GM12878 (cell line): ENCODE measurements around the gene TRIM9. TPM values are rescaled to one million over a fixed set of nuclear protein-coding genes. Genes with fewer than 3 reads are reported as not detected.
A peak's percentile ranks its signal among the peaks of the same experiment; 100 is the strongest.

Experiments
- ATAC-seq: fragments of 200-7000 bp; cut with Tn5 transposase; 3 replicates; pipeline ENCODE4 v1.9.1; 2020; ENCODE audit warnings: mild to moderate bottlenecking, moderate library complexity
- BruUV-seq: library from RNA; stranded (reverse); fragments of 400-500 nt; replicated peaks from 2 replicates; lab custom pipeline; 2021; lab: Mats Ljungman, UMichigan
- CTCF ChIA-PET: fragments of 300-600 bp; sonication (Branson Sonifier 250); formaldehyde crosslinking; extraction: SDS; loops from one replicate; lab custom pipeline; 2021; ENCODE audit warnings: inconsistent platforms; lab: Yijun Ruan, JAX
- POLR2A ChIA-PET: fragments of 350-600 bp; formaldehyde crosslinking; extraction: SDS; loops from one replicate; lab custom pipeline; 2021; ENCODE audit warnings: inconsistent platforms; lab: Charles Lee
- RAD21 ChIA-PET: fragments of 300-600 bp; sonication (Branson Sonifier 250); formaldehyde crosslinking; loops from one replicate; lab custom pipeline; 2023; ENCODE audit warnings: antibody characterized with exemption; ENCODE audit not compliant: unreplicated experiment; lab: Charles Lee
- SMC1A ChIA-PET: fragments of 300-600 bp; sonication (Branson Sonifier 250); formaldehyde crosslinking; loops from one replicate; lab custom pipeline; 2023; ENCODE audit not compliant: unreplicated experiment, uncharacterized antibody; lab: Charles Lee
- DNase-seq: peaks from one replicate; pipeline ENCODE4 v3.0.0-alpha.2; 2011; ENCODE audit warnings: low read depth, low spot score
- FAIRE-seq: peaks from 3 replicates; lab custom pipeline; 2011; peaks lifted over from hg19 to GRCh38; lab: Jason Lieb, UNC
- H2AFZ ChIP-seq: 2 replicates; pipeline ENCODE4 v1.6.0; 2011; ENCODE audit warnings: low read depth, low read length, control low read depth; ENCODE audit not compliant: control insufficient read depth
- H3K27ac ChIP-seq: 2 replicates; pipeline ENCODE4 v1.5.1; 2011; ENCODE audit warnings: control low read depth; ENCODE audit not compliant: control insufficient read depth, insufficient read depth
- H3K27me3 ChIP-seq, 2 experiments: replicated peaks in 1 of 2; 2 replicates each; pipeline versions ENCODE4 v1.6.0 to v1.6.1; 2011; ENCODE audit warnings: low read length in 1 of 2; ENCODE audit not compliant: control insufficient read depth in 2 of 2, insufficient read depth in 2 of 2
- H3K36me3 ChIP-seq, 2 experiments: 2 replicates each; pipeline ENCODE4 v1.5.1; 2011; ENCODE audit warnings: low read length in 1 of 2; ENCODE audit not compliant: control insufficient read depth in 2 of 2, insufficient read depth in 2 of 2
- H3K4me1 ChIP-seq: 2 replicates; pipeline ENCODE4 v1.6.1; 2011; ENCODE audit warnings: mild to moderate bottlenecking, low read length, moderate library complexity, mixed read lengths; ENCODE audit not compliant: control insufficient read depth, insufficient read depth
- H3K4me2 ChIP-seq: 2 replicates; pipeline ENCODE4 v1.6.0; 2011; ENCODE audit warnings: control low read depth; ENCODE audit not compliant: control insufficient read depth, insufficient read depth
- H3K4me3 ChIP-seq: fragments of 200-600 bp; sonication (generic); 2 replicates; pipeline ENCODE4 v1.5.1; 2016
- H3K79me2 ChIP-seq: 2 replicates; pipeline ENCODE4 v1.6.0; 2011; ENCODE audit warnings: low read length; ENCODE audit not compliant: control insufficient read depth, insufficient read depth
- H3K9ac ChIP-seq: 2 replicates; pipeline ENCODE4 v1.8.0; 2011; ENCODE audit warnings: low read length, control low read depth, mixed read lengths; ENCODE audit not compliant: control insufficient read depth, insufficient read depth
- H3K9me3 ChIP-seq: replicated peaks from 3 replicates; pipeline ENCODE4 v1.5.1; 2011; ENCODE audit warnings: mild to moderate bottlenecking, low read length; ENCODE audit not compliant: control insufficient read depth, insufficient read depth
- H4K20me1 ChIP-seq: 2 replicates; pipeline ENCODE4 v1.6.0; 2011; ENCODE audit not compliant: control insufficient read depth, insufficient read depth
- BMI1 ChIP-seq: fragments of 450-650 bp; IDR thresholded peaks from 2 replicates; pipeline ENCODE4 v1.6.1; 2016; ENCODE audit warnings: mild to moderate bottlenecking, moderate library complexity, borderline replicate concordance
- CREM ChIP-seq: IDR thresholded peaks from 2 replicates; pipeline ENCODE4 v1.6.1; 2014; ENCODE audit warnings: antibody characterized with exemption, low read depth
- GATAD2B ChIP-seq: fragments of 450-650 bp; conservative IDR thresholded peaks from 2 replicates; pipeline ENCODE4 v1.6.1; 2017; ENCODE audit warnings: low read depth, mild to moderate bottlenecking, moderate library complexity
- IRF4 ChIP-seq: IDR thresholded peaks from 2 replicates; pipeline ENCODE4 v1.6.1; 2011; ENCODE audit warnings: low read depth, low read length
- MTA3 ChIP-seq: IDR thresholded peaks from 2 replicates; pipeline ENCODE4 v1.6.1; 2012; ENCODE audit warnings: low read length, inconsistent platforms, borderline replicate concordance
- NFIC ChIP-seq: IDR thresholded peaks from 2 replicates; pipeline ENCODE4 v1.6.1; 2012; ENCODE audit warnings: low read depth, mild to moderate bottlenecking, inconsistent platforms, low read length, moderate library complexity
- POLR2AphosphoS5 ChIP-seq: IDR thresholded peaks from 2 replicates; pipeline ENCODE4 v1.6.1; 2011; ENCODE audit warnings: mild to moderate bottlenecking, low read length, inconsistent platforms
- POU2F2 ChIP-seq: IDR thresholded peaks from 3 replicates; pipeline ENCODE4 v1.6.1; 2011; ENCODE audit warnings: low read depth, mild to moderate bottlenecking, low read length, borderline replicate concordance
- RUNX3 ChIP-seq: IDR thresholded peaks from 2 replicates; pipeline ENCODE4 v1.6.1; 2012; ENCODE audit warnings: low read length, inconsistent platforms
- TAF1 ChIP-seq: IDR thresholded peaks from 2 replicates; pipeline ENCODE4 v1.6.1; 2011; ENCODE audit warnings: mild to moderate bottlenecking, low read depth, low read length, borderline replicate concordance
- TCF7 ChIP-seq: IDR thresholded peaks from 2 replicates; pipeline ENCODE4 v1.6.1; 2014; ENCODE audit warnings: antibody characterized with exemption, borderline replicate concordance
- ZNF24 ChIP-seq: fragments of 450-650 bp; IDR thresholded peaks from 2 replicates; pipeline ENCODE4 v1.6.1; 2017; ENCODE audit warnings: antibody characterized with exemption, mild to moderate bottlenecking
- WGBS: methylation state at CpG from one replicate; pipeline ENCODE4 v1.1.6; 2016; ENCODE audit warnings: low lambda C conversion rate; ENCODE audit not compliant: insufficient replicate concordance, insufficient coverage; ENCODE audit errors: missing lambda C conversion rate; 5-methylcytosine and 5-hydroxymethylcytosine counted together
- in situ Hi-C: fragments of 300-500 bp; cut with MboI; formaldehyde crosslinking; loops from 9 replicates; pipeline ENCODE4 v1.14.3; 2018; ENCODE audit warnings: mixed read lengths
- intact Hi-C: fragments of 100-400 bp; cut with micrococcal nuclease; formaldehyde crosslinking; loops from one replicate; pipeline ENCODE4 v1.14.2; 2022; ENCODE audit not compliant: unreplicated experiment
- polyA plus RNA-seq, 11 experiments: library from polyadenylated mRNA; depleted of rRNA in 4 of 11; unstranded in 6 of 11; stranded (reverse) in 5 of 11; fragments of >200 nt; fragmentation: Nextera tagmentation in 4 of 11; fragmentation: Illumina TruSeq in 1 of 11; extraction: Ambion mirVana in 4 of 11; extraction: Trizol in 1 of 11; gene quantifications; 1 replicate in 1 of 11; 2 replicates in 10 of 11; pipeline versions ENCODE4 v1.2.1 to v1.2.3, GENCODE V29; 2011 to 2016; ENCODE audit warnings: inconsistent platforms in 2 of 11, missing spikeins in 2 of 11, low read depth in 1 of 11
- total RNA-seq, 4 experiments: library from RNA; depleted of rRNA in 3 of 4; stranded (reverse); fragments of >200 nt in 3 of 4; fragmentation: Illumina TruSeq in 1 of 4; extraction: Trizol in 1 of 4; gene quantifications; 2 replicates each; pipeline versions ENCODE4 v1.2.1 to v1.2.3, GENCODE V29; 2013 to 2021
- TF ChIP-seq, protein P1 (sequence below): fragments of 450-650 bp; IDR thresholded peaks from 2 replicates; pipeline ENCODE4 v1.6.1; 2018; ENCODE audit warnings: borderline replicate concordance, mild to moderate bottlenecking; ENCODE audit not compliant: partially characterized antibody

TRIM9 gene
- total and polyA plus RNA-seq, 10 of the 15 experiments (the other 5 are each of a cell fraction or from before 2014, with no cell fraction given) = 0.04 to 0.18 (median 0.11) TPM; not detected in 2

GRCh38 chr14:50936882-50937281 lies 158.0 kb downstream of the TRIM9 start:
- BruUV-seq = no TSS peak
- H3K27me3 ChIP-seq = no peaks in the 10 kb centered on the region; a peak in 1 of 4 replicates
- TF ChIP-seq NFIC = peak; percentile 44; the same call in 1 of the 2 replicates
- peak; percentile 63 for TF ChIP-seq RUNX3
- no peak for TF ChIP-seq BMI1
- TF ChIP-seq TAF1 = no peak
- no peak for TF ChIP-seq IRF4
- TF ChIP-seq ZNF24 = no peak
- no peak for TF ChIP-seq POLR2AphosphoS5
- TF ChIP-seq, protein P1, sequence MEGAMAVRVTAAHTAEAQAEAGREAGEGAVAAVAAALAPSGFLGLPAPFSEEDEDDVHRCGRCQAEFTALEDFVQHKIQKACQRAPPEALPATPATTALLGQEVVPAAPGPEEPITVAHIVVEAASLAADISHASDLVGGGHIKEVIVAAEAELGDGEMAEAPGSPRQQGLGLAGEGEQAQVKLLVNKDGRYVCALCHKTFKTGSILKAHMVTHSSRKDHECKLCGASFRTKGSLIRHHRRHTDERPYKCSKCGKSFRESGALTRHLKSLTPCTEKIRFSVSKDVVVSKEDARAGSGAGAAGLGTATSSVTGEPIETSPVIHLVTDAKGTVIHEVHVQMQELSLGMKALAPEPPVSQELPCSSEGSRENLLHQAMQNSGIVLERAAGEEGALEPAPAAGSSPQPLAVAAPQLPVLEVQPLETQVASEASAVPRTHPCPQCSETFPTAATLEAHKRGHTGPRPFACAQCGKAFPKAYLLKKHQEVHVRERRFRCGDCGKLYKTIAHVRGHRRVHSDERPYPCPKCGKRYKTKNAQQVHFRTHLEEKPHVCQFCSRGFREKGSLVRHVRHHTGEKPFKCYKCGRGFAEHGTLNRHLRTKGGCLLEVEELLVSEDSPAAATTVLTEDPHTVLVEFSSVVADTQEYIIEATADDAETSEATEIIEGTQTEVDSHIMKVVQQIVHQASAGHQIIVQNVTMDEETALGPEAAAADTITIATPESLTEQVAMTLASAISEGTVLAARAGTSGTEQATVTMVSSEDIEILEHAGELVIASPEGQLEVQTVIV = no peak
- TF ChIP-seq POU2F2 = no peak
- no peak for TF ChIP-seq CREM
- TF ChIP-seq TCF7 = peak; percentile 68
- no peak for TF ChIP-seq MTA3
- TF ChIP-seq GATAD2B = no peak
- TF ChIP-seq, all 136 proteins: peak for 3
- H3K4me1 ChIP-seq = no peaks in the 10 kb centered on the region
- H3K27ac ChIP-seq = no peak overlapping the region
- no peak overlapping the region for H3K9ac ChIP-seq
- no peaks in the 10 kb centered on the region for H3K36me3 ChIP-seq
- no peak overlapping the region for H3K4me3 ChIP-seq
- ChIA-PET SMC1A (interaction anchor here (1.4 kb wide), 1 partner anchor 11 kb away, joined by 3 read pairs; no protein-coding TSS in a partner anchor), CTCF (interaction anchor here (1.0 kb wide), 1 partner anchor 78 kb away, joined by 4 read pairs; no protein-coding TSS in a partner anchor), POLR2A (no interaction called here), RAD21 (no interaction called here)
- intact Hi-C loops = no loop called here
- H4K20me1 ChIP-seq = no peaks in the 10 kb centered on the region
- no peaks in the 10 kb centered on the region for H3K79me2 ChIP-seq
- ATAC-seq = no peak; the same call in 2 of the 3 replicates
- H3K9me3 ChIP-seq = no peaks in the 10 kb centered on the region
- 0% methylated on average over 2 of the region's 2 CpGs for WGBS
- no peak for FAIRE-seq
- in situ Hi-C loops = no loop called here
- DNase-seq = no peak
- H3K4me2 ChIP-seq = no peak overlapping the region
- H2AFZ ChIP-seq = no peak overlapping the region
